DOHH2 (cell line): ENCODE results near the gene EPHB2.

Experiments used
- H3F3A ChIP-seq: fragments of 200-600 bp; sonication (generic), shearing (Covaris generic); 2 replicates; pipeline ENCODE4 v1.6.0; 2016; ENCODE audit warnings: antibody characterized with exemption, mild to moderate bottlenecking; ENCODE audit not compliant: control insufficient read depth, insufficient read depth
- H3K27ac ChIP-seq: fragments of 200-600 bp; sonication (generic); 2 replicates; pipeline ENCODE4 v1.5.1; 2014; ENCODE audit warnings: low read depth, mild to moderate bottlenecking, low read length, moderate library complexity
- H3K27me3 ChIP-seq: fragments of 200-600 bp; sonication (generic); 2 replicates; pipeline ENCODE4 v1.6.1; 2014; ENCODE audit warnings: mild to moderate bottlenecking, low read length, mixed read lengths; ENCODE audit not compliant: control insufficient read depth
- H3K36me3 ChIP-seq: fragments of 200-600 bp; sonication (generic); 2 replicates; pipeline ENCODE4 v1.6.1; 2014; ENCODE audit warnings: mild to moderate bottlenecking, low read length, moderate library complexity, mixed read lengths; ENCODE audit not compliant: control insufficient read depth
- H3K4me1 ChIP-seq: fragments of 200-600 bp; sonication (generic); 2 replicates; pipeline ENCODE4 v1.6.1; 2014; ENCODE audit warnings: mild to moderate bottlenecking, low read length, mixed read lengths; ENCODE audit not compliant: control insufficient read depth
- H3K4me2 ChIP-seq: fragments of 200-600 bp; sonication (generic); 2 replicates; pipeline ENCODE4 v1.6.0; 2014; ENCODE audit warnings: mild to moderate bottlenecking, low read length, moderate library complexity
- H3K4me3 ChIP-seq: fragments of 200-600 bp; sonication (generic); 2 replicates; pipeline ENCODE4 v1.5.1; 2014; ENCODE audit warnings: mild to moderate bottlenecking, low read length, mixed read lengths
- H3K79me2 ChIP-seq: fragments of 200-600 bp; sonication (generic); 2 replicates; pipeline ENCODE4 v1.6.1; 2014; ENCODE audit warnings: mild to moderate bottlenecking, low read length, mixed read lengths; ENCODE audit not compliant: control insufficient read depth
- H3K9me2 ChIP-seq: fragments of 200-600 bp; sonication (generic); replicated peaks from 2 replicates; pipeline ENCODE4 v1.6.1; 2014; ENCODE audit warnings: mild to moderate bottlenecking, low read length, mixed read lengths; ENCODE audit not compliant: control insufficient read depth
- H3K9me3 ChIP-seq: fragments of 200-600 bp; sonication (generic); 2 replicates; pipeline ENCODE4 v1.6.1; 2014; ENCODE audit warnings: antibody characterized with exemption, low read length, mixed read lengths; ENCODE audit not compliant: control insufficient read depth, insufficient read depth
- H4K20me1 ChIP-seq: fragments of 200-600 bp; sonication (generic); 2 replicates; pipeline ENCODE4 v1.6.0; 2014; ENCODE audit warnings: low read depth, mild to moderate bottlenecking, antibody characterized with exemption, low read length, moderate library complexity; ENCODE audit not compliant: control insufficient read depth, insufficient read depth
- EZH2phosphoT487 ChIP-seq: fragments of 200-600 bp; sonication (generic); IDR thresholded peaks from 2 replicates; pipeline ENCODE4 v1.6.1; 2017; ENCODE audit warnings: borderline replicate concordance, mild to moderate bottlenecking, antibody characterized with exemption, low read length, moderate library complexity, mixed read lengths
- TF ChIP-seq, protein P1 (sequence below): fragments of 200-600 bp; sonication (generic); IDR thresholded peaks from one replicate; pipeline ENCODE4 v1.5.1; 2014; ENCODE audit warnings: antibody characterized with exemption, mild to moderate bottlenecking, low read depth, low read length; ENCODE audit not compliant: poor library complexity, severe bottlenecking

The EPHB2 gene

DNA sequence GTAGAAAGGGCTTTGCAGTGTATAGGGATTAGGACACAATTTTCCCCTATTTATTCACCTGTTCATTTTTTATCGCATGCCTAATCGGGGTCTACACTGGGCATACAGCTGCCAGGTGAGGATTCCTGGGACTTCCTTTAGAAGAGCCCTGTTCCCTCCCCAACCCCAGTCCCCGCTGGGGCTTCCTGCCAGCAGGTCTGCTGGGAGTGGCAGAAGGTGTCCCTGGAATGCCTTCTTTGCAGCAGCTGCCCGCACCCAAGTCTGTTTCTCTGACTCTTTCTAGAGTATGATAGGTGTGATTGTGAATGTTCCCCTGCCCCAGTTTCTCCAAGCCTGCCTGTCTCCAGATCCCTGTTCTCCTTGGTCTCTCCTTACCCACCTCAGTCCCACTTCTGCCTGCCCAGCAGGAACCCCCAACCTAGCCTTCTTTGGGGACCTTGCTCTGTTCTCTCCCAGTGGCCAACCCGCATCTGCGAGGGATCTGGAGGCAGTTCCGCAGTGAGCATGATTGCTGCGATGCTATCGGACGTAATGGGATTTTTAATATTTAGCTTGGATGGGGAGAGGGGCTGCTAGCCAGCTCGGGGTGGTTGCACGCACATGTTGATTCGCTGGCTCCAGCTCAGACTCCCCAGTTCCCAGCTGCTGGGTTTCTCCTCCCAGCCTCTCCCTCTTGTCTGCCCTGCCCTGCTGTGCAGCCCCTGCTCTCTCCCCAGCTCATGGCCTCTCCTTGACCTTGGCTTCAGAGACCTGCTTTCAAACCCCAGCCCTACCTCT lies 79.8 kb downstream of the EPHB2 start:
- no peaks in the 10 kb centered on the region for H3F3A ChIP-seq
- no peaks in the 10 kb centered on the region for H3K27me3 ChIP-seq
- H3K9me3 ChIP-seq: no peaks in the 10 kb centered on the region
- no peak overlapping the region for H3K4me3 ChIP-seq
- H3K79me2 ChIP-seq: no peaks in the 10 kb centered on the region
- no peaks in the 10 kb centered on the region for H3K9me2 ChIP-seq
- no peak overlapping the region for H3K4me2 ChIP-seq
- TF ChIP-seq, protein P1, sequence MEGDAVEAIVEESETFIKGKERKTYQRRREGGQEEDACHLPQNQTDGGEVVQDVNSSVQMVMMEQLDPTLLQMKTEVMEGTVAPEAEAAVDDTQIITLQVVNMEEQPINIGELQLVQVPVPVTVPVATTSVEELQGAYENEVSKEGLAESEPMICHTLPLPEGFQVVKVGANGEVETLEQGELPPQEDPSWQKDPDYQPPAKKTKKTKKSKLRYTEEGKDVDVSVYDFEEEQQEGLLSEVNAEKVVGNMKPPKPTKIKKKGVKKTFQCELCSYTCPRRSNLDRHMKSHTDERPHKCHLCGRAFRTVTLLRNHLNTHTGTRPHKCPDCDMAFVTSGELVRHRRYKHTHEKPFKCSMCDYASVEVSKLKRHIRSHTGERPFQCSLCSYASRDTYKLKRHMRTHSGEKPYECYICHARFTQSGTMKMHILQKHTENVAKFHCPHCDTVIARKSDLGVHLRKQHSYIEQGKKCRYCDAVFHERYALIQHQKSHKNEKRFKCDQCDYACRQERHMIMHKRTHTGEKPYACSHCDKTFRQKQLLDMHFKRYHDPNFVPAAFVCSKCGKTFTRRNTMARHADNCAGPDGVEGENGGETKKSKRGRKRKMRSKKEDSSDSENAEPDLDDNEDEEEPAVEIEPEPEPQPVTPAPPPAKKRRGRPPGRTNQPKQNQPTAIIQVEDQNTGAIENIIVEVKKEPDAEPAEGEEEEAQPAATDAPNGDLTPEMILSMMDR: no peak
- no peak for TF ChIP-seq EZH2phosphoT487
- no peaks in the 10 kb centered on the region for H3K4me1 ChIP-seq
- H3K36me3 ChIP-seq: no peaks in the 10 kb centered on the region
- H3K27ac ChIP-seq: no peak overlapping the region
- no peaks in the 10 kb centered on the region for H4K20me1 ChIP-seq

DNA sequence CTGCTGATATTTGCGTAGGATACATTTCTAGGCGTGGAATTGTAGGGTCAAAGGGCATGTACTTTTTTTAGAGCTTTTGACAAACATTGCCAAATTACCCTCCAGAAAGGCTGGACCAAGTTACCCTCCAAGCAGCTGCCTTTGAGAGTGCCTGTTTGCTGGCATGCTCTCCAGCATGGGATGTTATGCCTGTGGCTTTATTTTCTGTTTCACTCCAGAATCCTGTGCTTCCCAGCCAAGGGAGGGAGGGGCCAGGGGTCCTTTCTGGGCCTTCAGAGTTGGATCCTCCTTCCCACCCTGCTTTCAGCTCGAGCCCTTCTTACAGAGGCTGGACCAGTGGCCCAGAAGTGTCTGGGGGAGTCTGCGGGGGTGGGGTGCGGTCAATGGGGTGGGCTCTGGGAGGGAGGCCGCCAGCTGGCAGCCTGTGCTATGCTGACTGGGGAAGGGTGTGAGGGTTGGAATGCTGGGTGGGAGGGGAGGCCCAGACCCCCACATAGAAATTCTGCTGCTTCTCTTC lies 81.2 kb downstream of the EPHB2 start:
- Histone ChIP-seq H3K4me1 (no peaks in the 10 kb centered on the region), H4K20me1 (no peaks in the 10 kb centered on the region), H3K36me3 (no peaks in the 10 kb centered on the region), H3K27ac (no peak overlapping the region), H3K4me3 (no peak overlapping the region), H3K4me2 (no peak overlapping the region), H3K9me3 (no peaks in the 10 kb centered on the region), H3K9me2 (no peaks in the 10 kb centered on the region), H3K79me2 (no peaks in the 10 kb centered on the region), H3K27me3 (no peaks in the 10 kb centered on the region), H3F3A (no peaks in the 10 kb centered on the region)
- no peak for TF ChIP-seq EZH2phosphoT487
- TF ChIP-seq, protein P1: no peak

DNA sequence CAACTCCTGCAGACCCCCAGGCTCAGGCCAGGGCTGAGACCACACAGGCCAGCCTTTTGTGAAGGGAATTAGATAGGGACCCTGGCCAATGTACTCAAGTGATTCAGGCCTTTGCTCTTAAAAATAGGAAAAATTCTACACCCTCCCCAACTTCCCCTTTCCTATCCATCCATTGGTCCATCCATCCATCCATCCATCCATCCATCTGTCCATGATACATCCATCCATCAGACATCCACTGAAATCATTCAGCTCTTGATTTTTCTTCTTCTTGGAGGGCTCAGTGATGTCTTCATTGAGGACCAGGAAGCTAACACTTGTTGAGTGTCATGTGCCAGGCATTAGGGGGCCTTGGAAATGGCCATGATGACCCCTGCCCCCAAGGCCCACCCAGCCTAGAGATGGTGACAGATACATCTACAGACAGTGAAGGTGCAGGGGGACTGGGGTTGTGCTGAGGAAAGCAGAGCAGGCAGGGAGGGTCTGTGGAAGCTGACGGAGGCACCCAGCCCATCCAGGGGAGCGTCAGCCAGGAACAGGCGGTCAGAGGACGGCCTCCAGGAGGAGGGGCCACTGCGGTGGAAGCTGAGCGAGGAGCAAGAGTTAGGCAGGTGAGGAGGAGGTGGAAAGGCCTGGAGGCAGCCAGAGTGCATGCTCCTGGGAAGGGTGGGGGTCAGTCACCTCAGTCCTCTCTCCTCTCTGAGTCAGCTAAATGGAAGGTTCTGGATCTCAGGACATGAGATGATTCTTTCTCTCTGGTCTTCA lies 81.9 kb downstream of the EPHB2 start:
- H3K4me1 ChIP-seq: no peaks in the 10 kb centered on the region
- no peak overlapping the region for H3K27ac ChIP-seq
- no peaks in the 10 kb centered on the region for H3F3A ChIP-seq
- H3K9me3 ChIP-seq: no peaks in the 10 kb centered on the region
- H4K20me1 ChIP-seq: no peaks in the 10 kb centered on the region
- H3K27me3 ChIP-seq: no peaks in the 10 kb centered on the region
- H3K9me2 ChIP-seq: no peaks in the 10 kb centered on the region
- no peaks in the 10 kb centered on the region for H3K79me2 ChIP-seq
- H3K36me3 ChIP-seq: no peaks in the 10 kb centered on the region
- TF ChIP-seq EZH2phosphoT487: no peak
- TF ChIP-seq, protein P1: no peak
- H3K4me3 ChIP-seq: no peak overlapping the region
- H3K4me2 ChIP-seq: no peak overlapping the region
